ENCODE results near the gene IL5RA. TPM values are rescaled to one million over a fixed set of nuclear protein-coding genes. Genes with fewer than 3 reads are reported as not detected.

IL5RA gene
- total and polyA plus RNA-seq, 2 experiments from 2014 or later = not detected

GRCh38 chr3:3113042-3113709, 3.0 kb upstream of the IL5RA start:
- TF ChIP-seq EZH2 (IDR thresholded peaks at IDR 0.05; ENCODE audit: insufficient read depth, poor library complexity, severe bottlenecking) (no peak), EZH2phosphoT487 (IDR thresholded peaks at IDR 0.05; ENCODE audit: insufficient read depth, low read depth) (no peak)
- Histone ChIP-seq H2AFZ (no peak overlapping the region), H3F3A (ENCODE audit: insufficient read depth) (no peaks in the 10 kb centered on the region), H3K27me3 (replicated peaks; ENCODE audit: insufficient read depth) (no peaks in the 10 kb centered on the region), H3K36me3 (ENCODE audit: low read depth) (no peaks in the 10 kb centered on the region), H3K27ac (no peak overlapping the region), H3K4me1 (ENCODE audit: insufficient read depth) (no peaks in the 10 kb centered on the region), H4K20me1 (ENCODE audit: insufficient read depth) (no peaks in the 10 kb centered on the region), H3K9me3 (ENCODE audit: low read depth) (no peaks in the 10 kb centered on the region), H3K9ac (no peak overlapping the region), H3K79me2 (ENCODE audit: insufficient read depth) (no peaks in the 10 kb centered on the region), H3K4me2 (ENCODE audit: unreplicated experiment) (no peak overlapping the region), H3K9me2 (ENCODE audit: insufficient read depth) (no peaks in the 10 kb centered on the region), H3K4me3 (no peak overlapping the region)
- in situ Hi-C loops (cut with MboI) = no loop called here
- no peak for DNase-seq
- WGBS, 2 experiments (ENCODE audit: low coverage in 1 of 2, low lambda C conversion rate in 2 of 2, missing lambda C conversion rate in 2 of 2) = 27 to 35% methylated on average over 4 of the region's 4 CpGs

DNA sequence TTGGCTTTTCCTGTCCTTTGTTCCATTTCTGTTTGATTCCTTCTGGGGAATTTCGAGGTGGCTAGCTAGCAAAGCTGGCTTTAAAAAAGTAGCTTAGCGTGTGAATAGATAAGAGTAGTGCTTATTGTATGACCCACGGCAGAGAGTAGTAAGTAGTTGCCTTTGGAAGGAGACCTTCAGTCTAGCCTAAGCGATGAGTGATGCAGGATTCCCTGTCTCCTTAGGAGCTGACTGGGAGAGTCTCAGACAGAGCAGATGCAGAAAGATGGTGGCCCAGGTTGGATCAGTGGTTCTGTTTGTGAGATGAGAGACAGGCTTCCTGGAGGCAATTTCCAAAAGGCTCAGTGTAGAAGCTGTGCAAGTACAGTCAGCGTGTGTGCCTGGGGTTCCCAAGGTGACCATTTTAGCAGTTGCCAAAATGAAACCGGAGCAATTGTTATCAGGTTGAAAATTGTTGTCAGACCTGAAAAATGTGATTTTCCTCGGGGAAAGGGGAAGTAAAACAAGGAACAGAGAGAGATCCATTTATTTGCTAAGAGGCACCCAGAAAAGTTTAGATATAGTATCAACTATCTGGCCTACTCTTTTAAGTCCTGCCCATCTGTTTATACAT, 681 bp upstream of the IL5RA start:
- H3K4me1 ChIP-seq (ENCODE audit: insufficient read depth) = no peaks in the 10 kb centered on the region
- no peak overlapping the region for H3K27ac ChIP-seq
- in situ Hi-C loops (cut with MboI) = no loop called here
- WGBS, 2 experiments (ENCODE audit: low coverage in 1 of 2, low lambda C conversion rate in 2 of 2, missing lambda C conversion rate in 2 of 2) = 41 to 49% methylated on average over 7 of the region's 7 CpGs
- H3K4me2 ChIP-seq (ENCODE audit: unreplicated experiment) = no peak overlapping the region
- no peaks in the 10 kb centered on the region for H3F3A ChIP-seq (ENCODE audit: insufficient read depth)
- H3K79me2 ChIP-seq (ENCODE audit: insufficient read depth) = no peaks in the 10 kb centered on the region
- H2AFZ ChIP-seq = no peak overlapping the region
- H3K36me3 ChIP-seq (ENCODE audit: low read depth) = no peaks in the 10 kb centered on the region
- H4K20me1 ChIP-seq (ENCODE audit: insufficient read depth) = no peaks in the 10 kb centered on the region
- no peaks in the 10 kb centered on the region for H3K9me3 ChIP-seq (ENCODE audit: low read depth)
- no peak overlapping the region for H3K4me3 ChIP-seq
- H3K27me3 ChIP-seq (replicated peaks; ENCODE audit: insufficient read depth) = no peaks in the 10 kb centered on the region
- TF ChIP-seq EZH2 (IDR thresholded peaks at IDR 0.05; ENCODE audit: insufficient read depth, poor library complexity, severe bottlenecking) = no peak
- TF ChIP-seq EZH2phosphoT487 (IDR thresholded peaks at IDR 0.05; ENCODE audit: insufficient read depth, low read depth) = no peak
- no peak for DNase-seq
- H3K9ac ChIP-seq = no peak overlapping the region
- H3K9me2 ChIP-seq (ENCODE audit: insufficient read depth) = no peaks in the 10 kb centered on the region

GRCh38 chr3:3109407-3110298, 521 bp downstream of the IL5RA start:
- H3F3A ChIP-seq (ENCODE audit: insufficient read depth) = no peaks in the 10 kb centered on the region
- in situ Hi-C loops (cut with MboI) = no loop called here
- TF ChIP-seq EZH2 (IDR thresholded peaks at IDR 0.05; ENCODE audit: insufficient read depth, poor library complexity, severe bottlenecking) = no peak
- TF ChIP-seq EZH2phosphoT487 (IDR thresholded peaks at IDR 0.05; ENCODE audit: insufficient read depth, low read depth) = no peak
- H3K36me3 ChIP-seq (ENCODE audit: low read depth) = no peaks in the 10 kb centered on the region
- H3K27me3 ChIP-seq (replicated peaks; ENCODE audit: insufficient read depth) = no peaks in the 10 kb centered on the region
- H3K79me2 ChIP-seq (ENCODE audit: insufficient read depth) = no peaks in the 10 kb centered on the region
- 38 to 39% methylated on average over 11 of the region's 11 CpGs for WGBS, 2 experiments (ENCODE audit: low coverage in 1 of 2, low lambda C conversion rate in 2 of 2, missing lambda C conversion rate in 2 of 2)
- no peak overlapping the region for H3K27ac ChIP-seq
- H3K9me2 ChIP-seq (ENCODE audit: insufficient read depth) = no peaks in the 10 kb centered on the region
- no peaks in the 10 kb centered on the region for H3K9me3 ChIP-seq (ENCODE audit: low read depth)
- H4K20me1 ChIP-seq (ENCODE audit: insufficient read depth) = no peaks in the 10 kb centered on the region
- no peaks in the 10 kb centered on the region for H3K4me1 ChIP-seq (ENCODE audit: insufficient read depth)
- DNase-seq = no peak
- no peak overlapping the region for H3K4me3 ChIP-seq
- no peak overlapping the region for H2AFZ ChIP-seq
- H3K9ac ChIP-seq = no peak overlapping the region
- H3K4me2 ChIP-seq (ENCODE audit: unreplicated experiment) = no peak overlapping the region

DNA sequence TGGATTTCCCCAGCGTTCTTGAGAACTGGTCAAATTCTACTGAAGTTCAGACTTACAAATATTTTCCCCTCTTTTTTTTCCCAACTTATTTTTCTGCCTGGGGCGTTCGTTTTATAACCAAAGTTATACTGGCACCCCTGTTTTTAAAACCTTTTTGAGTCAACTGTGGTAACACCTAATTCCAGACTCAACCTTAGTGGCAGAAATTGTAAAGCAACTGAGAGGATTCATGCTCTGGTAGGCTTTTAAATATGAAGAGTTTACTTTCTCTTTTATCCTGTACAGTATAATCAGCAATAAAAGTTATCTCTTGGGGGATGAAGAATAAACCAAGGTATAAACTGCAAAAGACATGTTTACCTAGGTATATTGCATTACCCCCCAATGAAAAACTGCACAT, 2.3 kb downstream of the IL5RA start:
- in situ Hi-C loops (cut with MboI) = no loop called here
- 23 to 32% methylated on average over 3 of the region's 3 CpGs for WGBS, 2 experiments (ENCODE audit: low coverage in 1 of 2, low lambda C conversion rate in 2 of 2, missing lambda C conversion rate in 2 of 2)
- no peaks in the 10 kb centered on the region for H3K9me2 ChIP-seq (ENCODE audit: insufficient read depth)
- H3K27ac ChIP-seq = no peak overlapping the region
- H3K4me1 ChIP-seq (ENCODE audit: insufficient read depth) = no peaks in the 10 kb centered on the region
- no peaks in the 10 kb centered on the region for H3K36me3 ChIP-seq (ENCODE audit: low read depth)
- no peak overlapping the region for H2AFZ ChIP-seq
- H3K27me3 ChIP-seq (replicated peaks; ENCODE audit: insufficient read depth) = no peaks in the 10 kb centered on the region
- H3K9me3 ChIP-seq (ENCODE audit: low read depth) = no peaks in the 10 kb centered on the region
- H3K4me2 ChIP-seq (ENCODE audit: unreplicated experiment) = no peak overlapping the region
- no peaks in the 10 kb centered on the region for H4K20me1 ChIP-seq (ENCODE audit: insufficient read depth)
- no peak overlapping the region for H3K4me3 ChIP-seq
- H3K9ac ChIP-seq = no peak overlapping the region
- H3K79me2 ChIP-seq (ENCODE audit: insufficient read depth) = no peaks in the 10 kb centered on the region
- DNase-seq = no peak
- H3F3A ChIP-seq (ENCODE audit: insufficient read depth) = no peaks in the 10 kb centered on the region
- TF ChIP-seq EZH2 (IDR thresholded peaks at IDR 0.05; ENCODE audit: insufficient read depth, poor library complexity, severe bottlenecking) (no peak), EZH2phosphoT487 (IDR thresholded peaks at IDR 0.05; ENCODE audit: insufficient read depth, low read depth) (no peak)

Measured in GM23248 (cell line).